A673 (cell line): Measurements from ENCODE around the gene ROR1. TPM values are rescaled to one million over a fixed set of nuclear protein-coding genes. Genes with fewer than 3 reads are reported as not detected.

Source experiments
- BruUV-seq: library from RNA; stranded (reverse); fragments of 400-500 nt; replicated peaks from 2 replicates; lab custom pipeline; 2021; lab: Mats Ljungman, UMichigan
- CTCF ChIA-PET: fragments of 300-600 bp; sonication (Branson Sonifier 250); formaldehyde crosslinking; loops from one replicate; lab custom pipeline; 2022; ENCODE audit warnings: antibody characterized with exemption; lab: Charles Lee
- POLR2A ChIA-PET: fragments of 300-600 bp; sonication (Branson Sonifier 250); formaldehyde crosslinking; loops from one replicate; lab custom pipeline; 2022; ENCODE audit warnings: antibody characterized with exemption; ENCODE audit not compliant: low non-redundant PET; lab: Charles Lee
- DNase-seq: peaks from one replicate; pipeline ENCODE4 v3.0.0-alpha.2; 2015; ENCODE audit warnings: low spot score
- H3K27ac ChIP-seq: fragments of 200-600 bp; sonication (generic); 2 replicates; pipeline ENCODE4 v1.5.1; 2016; ENCODE audit warnings: mixed run types, low read depth, mild to moderate bottlenecking, mixed read lengths, antibody characterized with exemption, low read length; ENCODE audit not compliant: poor library complexity, severe bottlenecking
- H3K27me3 ChIP-seq: fragments of 200-600 bp; sonication (generic); replicated peaks from 2 replicates; pipeline ENCODE4 v1.6.1; 2017; ENCODE audit warnings: mixed run types, low read depth, mild to moderate bottlenecking, mixed read lengths, antibody characterized with exemption, low read length; ENCODE audit not compliant: insufficient read depth, poor library complexity
- H3K36me3 ChIP-seq: fragments of 200-600 bp; sonication (generic); 2 replicates; pipeline ENCODE4 v1.6.1; 2016; ENCODE audit warnings: mixed run types, mild to moderate bottlenecking, mixed read lengths, antibody characterized with exemption, low read length; ENCODE audit not compliant: insufficient read depth, poor library complexity, severe bottlenecking
- H3K4me1 ChIP-seq: fragments of 200-600 bp; sonication (generic); 2 replicates; pipeline ENCODE4 v1.6.1; 2017; ENCODE audit warnings: mixed run types, mild to moderate bottlenecking, mixed read lengths, antibody characterized with exemption, low read length; ENCODE audit not compliant: insufficient read depth, poor library complexity, severe bottlenecking
- H3K4me3 ChIP-seq: fragments of 200-600 bp; sonication (generic); 2 replicates; pipeline ENCODE4 v1.5.1; 2016; ENCODE audit warnings: low read depth, mixed run types, mild to moderate bottlenecking, mixed read lengths, low read length; ENCODE audit not compliant: poor library complexity, severe bottlenecking
- H3K9me3 ChIP-seq: fragments of 200-600 bp; sonication (generic); 2 replicates; pipeline ENCODE4 v1.6.1; 2016; ENCODE audit warnings: mixed run types, low read depth, mild to moderate bottlenecking, mixed read lengths, antibody characterized with exemption, low read length; ENCODE audit not compliant: poor library complexity, severe bottlenecking
- EZH2 ChIP-seq: fragments of 200-600 bp; sonication (generic); IDR thresholded peaks from 2 replicates; pipeline ENCODE4 v1.6.1; 2017; ENCODE audit warnings: borderline replicate concordance, low read depth, mild to moderate bottlenecking, mixed read lengths, antibody characterized with exemption, low read length; ENCODE audit not compliant: poor library complexity, severe bottlenecking
- intact Hi-C: fragments of 100-400 bp; cut with micrococcal nuclease; formaldehyde crosslinking; loops from one replicate; pipeline ENCODE4 v1.10.0; 2022; ENCODE audit not compliant: unreplicated experiment
- total RNA-seq: library from RNA; stranded (reverse); gene quantifications from 2 replicates; pipeline ENCODE4 v1.2.3, GENCODE V29; 2021
- TF ChIP-seq, protein P1 (sequence below): fragments of 300-800, 200-600 bp; sonication (generic); conservative IDR thresholded peaks from 2 replicates; pipeline ENCODE4 v1.5.1; 2017; ENCODE audit warnings: low read depth, mild to moderate bottlenecking, antibody characterized with exemption, low read length, moderate library complexity, mixed read lengths

Gene ROR1
- total RNA-seq, 1 experiment from 2014 or later = 7.4 TPM

DNA sequence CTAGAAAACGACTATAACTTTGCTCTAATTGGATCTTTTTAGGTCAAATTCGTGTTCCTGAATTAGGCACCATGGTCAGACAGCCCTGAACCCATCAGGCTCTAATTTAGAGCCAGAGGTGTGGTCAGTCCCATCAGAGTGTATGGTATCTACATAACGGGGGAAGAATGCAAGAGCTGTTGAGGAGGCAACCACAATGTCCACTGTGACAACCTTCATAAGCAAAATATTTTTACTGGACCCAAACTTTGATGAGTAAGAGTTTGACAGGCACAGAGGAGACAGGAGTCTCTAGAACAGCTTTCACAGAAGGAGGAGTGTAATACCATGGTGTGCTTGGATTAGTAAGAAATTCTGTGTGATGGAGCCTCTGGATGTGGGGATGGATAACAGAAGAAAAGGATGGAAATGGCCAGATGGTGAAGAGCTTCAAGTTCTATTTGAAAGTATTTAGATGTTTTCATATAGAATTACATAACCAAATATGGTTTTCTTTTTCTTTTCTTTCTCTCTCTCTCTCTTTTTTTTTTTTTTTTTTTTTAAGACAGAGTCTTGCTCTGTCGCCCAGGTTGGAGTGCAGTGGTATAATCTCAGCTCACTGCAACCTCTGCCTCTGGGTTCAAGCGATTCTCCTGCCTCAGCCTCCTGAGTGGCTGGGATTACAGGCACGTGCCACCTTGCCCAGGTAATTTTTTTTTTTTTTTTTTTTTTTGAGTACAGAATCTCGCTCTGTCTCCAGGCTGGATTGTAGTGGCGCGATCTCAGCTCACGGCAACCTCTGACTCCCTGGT, 454.5 kb downstream of the ROR1 start:
- ChIA-PET POLR2A (interaction anchor here (0.6 kb wide), 1 partner anchor 64 kb away, joined by 3 read pairs; no protein-coding TSS in a partner anchor), CTCF (no interaction called here)
- intact Hi-C loops = no loop called here
- no peaks in the 10 kb centered on the region for H3K9me3 ChIP-seq
- BruUV-seq = no TSS peak
- no peaks in the 10 kb centered on the region for H3K36me3 ChIP-seq
- no peak for TF ChIP-seq EZH2
- TF ChIP-seq, protein P1, sequence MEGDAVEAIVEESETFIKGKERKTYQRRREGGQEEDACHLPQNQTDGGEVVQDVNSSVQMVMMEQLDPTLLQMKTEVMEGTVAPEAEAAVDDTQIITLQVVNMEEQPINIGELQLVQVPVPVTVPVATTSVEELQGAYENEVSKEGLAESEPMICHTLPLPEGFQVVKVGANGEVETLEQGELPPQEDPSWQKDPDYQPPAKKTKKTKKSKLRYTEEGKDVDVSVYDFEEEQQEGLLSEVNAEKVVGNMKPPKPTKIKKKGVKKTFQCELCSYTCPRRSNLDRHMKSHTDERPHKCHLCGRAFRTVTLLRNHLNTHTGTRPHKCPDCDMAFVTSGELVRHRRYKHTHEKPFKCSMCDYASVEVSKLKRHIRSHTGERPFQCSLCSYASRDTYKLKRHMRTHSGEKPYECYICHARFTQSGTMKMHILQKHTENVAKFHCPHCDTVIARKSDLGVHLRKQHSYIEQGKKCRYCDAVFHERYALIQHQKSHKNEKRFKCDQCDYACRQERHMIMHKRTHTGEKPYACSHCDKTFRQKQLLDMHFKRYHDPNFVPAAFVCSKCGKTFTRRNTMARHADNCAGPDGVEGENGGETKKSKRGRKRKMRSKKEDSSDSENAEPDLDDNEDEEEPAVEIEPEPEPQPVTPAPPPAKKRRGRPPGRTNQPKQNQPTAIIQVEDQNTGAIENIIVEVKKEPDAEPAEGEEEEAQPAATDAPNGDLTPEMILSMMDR = no peak
- no peak for DNase-seq
- no peaks in the 10 kb centered on the region for H3K27me3 ChIP-seq
- H3K27ac ChIP-seq = no peak overlapping the region
- peaks cover 7% of the 10 kb centered on the region for H3K4me1 ChIP-seq
- H3K4me3 ChIP-seq = no peak overlapping the region

GRCh38 chr1:64229307-64229706, 455.5 kb downstream of the ROR1 start:
- CTCF ChIA-PET = interaction anchor here (0.6 kb wide), 1 partner anchor 29 kb away, joined by 3 read pairs; no protein-coding TSS in a partner anchor
- BruUV-seq = no TSS peak
- intact Hi-C loops = no loop called here
- no peak overlapping the region for H3K4me3 ChIP-seq
- H3K27me3 ChIP-seq = no peaks in the 10 kb centered on the region
- no peak for DNase-seq
- no peak overlapping the region for H3K27ac ChIP-seq
- H3K9me3 ChIP-seq = no peaks in the 10 kb centered on the region
- no peaks in the 10 kb centered on the region for H3K36me3 ChIP-seq
- peaks cover 7% of the 10 kb centered on the region for H3K4me1 ChIP-seq
- TF ChIP-seq EZH2 = no peak
- TF ChIP-seq, protein P1 = no peak
- POLR2A ChIA-PET = no interaction called here

Other genes starting within 250 kb of the ROR1 start
- 10.7 and 12.1 TPM in 2 replicates for gene PGM1, start 180.6 kb upstream of the ROR1 start, total RNA-seq